BLaER1 (cell line): ENCODE results near the gene SEC14L5.

Experiments used
- H3K27ac ChIP-seq: shearing (Covaris generic); formaldehyde crosslinking; 2 replicates; pipeline ENCODE4 v1.8.1; 2022
- H3K27me3 ChIP-seq: shearing (Covaris generic); formaldehyde crosslinking; 2 replicates; pipeline ENCODE4 v1.8.1; 2022
- H3K36me3 ChIP-seq: shearing (Covaris generic); formaldehyde crosslinking; 2 replicates; pipeline ENCODE4 v1.8.1; 2022
- H3K4me1 ChIP-seq: shearing (Covaris generic); formaldehyde crosslinking; 2 replicates; pipeline ENCODE4 v1.8.1; 2022
- H3K4me2 ChIP-seq: shearing (Covaris generic); formaldehyde crosslinking; 2 replicates; pipeline ENCODE4 v1.8.1; 2022
- H3K4me3 ChIP-seq: shearing (Covaris generic); formaldehyde crosslinking; 2 replicates; pipeline ENCODE4 v1.8.1; 2022
- H3K9ac ChIP-seq: shearing (Covaris generic); formaldehyde crosslinking; 2 replicates; pipeline ENCODE4 v1.8.1; 2022
- H3K9me3 ChIP-seq: shearing (Covaris generic); formaldehyde crosslinking; 2 replicates; pipeline ENCODE4 v1.8.1; 2022
- H4K20me1 ChIP-seq: shearing (Covaris generic); formaldehyde crosslinking; 2 replicates; pipeline ENCODE4 v1.8.1; 2022
- Cebpa-rat ChIP-seq: shearing (Covaris generic); IDR thresholded peaks from 2 replicates; pipeline ENCODE4 v1.8.1; 2022

SEC14L5 gene

GRCh38 chr16:4937782-4938682, 20.1 kb upstream of the SEC14L5 start:
- no peak overlapping the region for H3K9ac ChIP-seq
- H3K4me2 ChIP-seq = no peak overlapping the region
- no peaks in the 10 kb centered on the region for H3K4me1 ChIP-seq
- no peak overlapping the region for H3K27ac ChIP-seq
- H4K20me1 ChIP-seq = peaks cover 16% of the 10 kb centered on the region; the same call in 1 of the 2 replicates
- peaks cover 54% of the 10 kb centered on the region for H3K27me3 ChIP-seq
- no peak for TF ChIP-seq Cebpa-rat
- H3K4me3 ChIP-seq = no peak overlapping the region
- H3K36me3 ChIP-seq = no peaks in the 10 kb centered on the region
- no peaks in the 10 kb centered on the region for H3K9me3 ChIP-seq

- H3K4me2 ChIP-seq = no peak overlapping the region
These were observed 19.5 kb upstream of the SEC14L5 start for GRCh38 chr16:4938683-4939030.

GRCh38 chr16:4940719-4941118, 17.4 kb upstream of the SEC14L5 start:
- no peak for TF ChIP-seq Cebpa-rat
- Histone ChIP-seq H3K9me3 (no peaks in the 10 kb centered on the region), H3K27me3 (peaks cover 36% of the 10 kb centered on the region), H3K4me1 (peaks cover 11% of the 10 kb centered on the region), H3K27ac (no peak overlapping the region), H3K9ac (no peak overlapping the region), H3K4me2 (no peak overlapping the region), H3K4me3 (no peak overlapping the region), H4K20me1 (peaks cover 16% of the 10 kb centered on the region; the same call in 1 of the 2 replicates), H3K36me3 (no peaks in the 10 kb centered on the region)

More at GRCh38 chr16:4938683-4939030, 19.5 kb upstream of the SEC14L5 start:
- Histone ChIP-seq H4K20me1 (peaks cover 16% of the 10 kb centered on the region; the same call in 1 of the 2 replicates), H3K9me3 (no peaks in the 10 kb centered on the region), H3K4me3 (no peak overlapping the region), H3K27me3 (peaks cover 54% of the 10 kb centered on the region), H3K27ac (no peak overlapping the region), H3K36me3 (no peaks in the 10 kb centered on the region), H3K9ac (no peak overlapping the region), H3K4me1 (no peaks in the 10 kb centered on the region)
- TF ChIP-seq Cebpa-rat = no peak

DNA sequence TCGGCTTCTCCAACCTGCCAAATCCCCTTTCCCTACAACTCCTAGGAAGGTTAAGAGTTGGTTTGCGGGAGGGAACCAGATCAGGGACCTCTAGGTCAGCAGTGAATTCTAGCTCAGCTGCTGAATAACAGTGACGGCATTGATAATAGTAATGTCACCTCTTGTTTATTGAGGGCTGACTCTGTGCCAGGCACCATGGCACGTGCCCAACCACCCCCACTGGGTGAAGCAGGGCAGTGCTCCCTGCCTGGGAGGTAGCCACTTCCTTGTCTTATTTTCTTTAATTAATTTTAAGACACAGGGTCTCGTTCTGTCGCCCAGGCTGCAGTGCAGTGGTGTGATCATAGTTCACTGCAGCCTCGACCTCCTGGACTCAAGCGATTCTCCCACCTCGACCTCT, 15.6 kb upstream of the SEC14L5 start:
- Histone ChIP-seq H3K9me3 (no peaks in the 10 kb centered on the region), H3K4me1 (peaks cover 11% of the 10 kb centered on the region), H4K20me1 (peaks cover 8% of the 10 kb centered on the region; the same call in 1 of the 2 replicates), H3K4me3 (no peak overlapping the region), H3K36me3 (no peaks in the 10 kb centered on the region), H3K27ac (no peak overlapping the region), H3K9ac (no peak overlapping the region), H3K27me3 (peaks cover 19% of the 10 kb centered on the region), H3K4me2 (no peak overlapping the region)
- TF ChIP-seq Cebpa-rat = no peak

DNA sequence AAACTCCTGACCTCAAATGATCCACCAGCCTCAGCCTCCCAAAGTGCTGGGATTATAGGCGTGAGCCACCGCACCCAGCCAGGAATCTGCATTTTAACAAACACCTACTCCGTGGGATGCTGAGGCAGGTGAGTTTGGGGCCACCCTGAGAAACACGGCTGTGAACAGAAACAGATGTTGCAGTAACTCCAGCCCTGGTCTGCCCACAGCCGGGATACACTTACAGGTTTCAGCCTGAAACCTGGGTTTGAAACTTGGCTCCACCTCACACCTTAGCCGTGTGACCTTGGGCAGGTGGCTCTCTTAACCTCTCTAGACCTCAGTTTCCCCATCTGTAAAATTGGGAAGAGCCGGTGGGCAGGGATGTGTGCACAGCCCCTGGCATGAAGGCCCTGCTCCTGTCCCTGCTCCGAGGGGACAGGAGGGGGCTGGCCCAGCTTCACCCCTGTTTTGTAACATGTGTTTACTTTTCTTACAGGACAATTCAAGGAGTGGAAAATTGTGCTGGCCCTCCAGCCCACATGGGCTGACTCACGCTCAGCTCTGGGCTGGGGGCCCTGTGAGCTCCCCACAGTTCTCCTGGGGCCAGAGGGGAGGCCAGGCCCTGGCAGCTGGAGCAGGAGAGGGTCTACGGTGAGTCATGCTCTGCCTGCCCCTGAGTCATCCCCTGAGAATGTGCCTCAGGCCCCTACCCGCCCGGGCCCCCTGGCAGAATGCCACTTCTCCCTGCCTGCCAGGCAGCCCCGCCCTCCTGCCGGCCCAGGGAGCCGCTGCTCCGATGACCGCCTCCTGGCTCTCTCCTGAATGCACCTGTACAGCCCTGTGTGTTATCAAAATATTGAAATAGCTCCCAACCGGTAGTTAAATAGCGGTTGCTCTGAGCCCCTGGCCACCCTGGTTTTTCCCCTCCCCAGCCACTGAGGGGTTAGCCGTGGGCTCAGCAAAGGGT, 13.5 kb upstream of the SEC14L5 start:
- H3K36me3 ChIP-seq = no peaks in the 10 kb centered on the region
- no peak for TF ChIP-seq Cebpa-rat
- H3K4me3 ChIP-seq = no peak overlapping the region
- no peaks in the 10 kb centered on the region for H3K27me3 ChIP-seq
- no peaks in the 10 kb centered on the region for H3K9me3 ChIP-seq
- no peaks in the 10 kb centered on the region; the same call in 1 of the 2 replicates for H4K20me1 ChIP-seq
- H3K4me1 ChIP-seq = peaks cover 11% of the 10 kb centered on the region
- H3K9ac ChIP-seq = peak overlapping the region; percentile 31; the same call in 1 of the 2 replicates
- H3K27ac ChIP-seq = no peak overlapping the region
- peak overlapping the region; percentile 54 for H3K4me2 ChIP-seq

DNA sequence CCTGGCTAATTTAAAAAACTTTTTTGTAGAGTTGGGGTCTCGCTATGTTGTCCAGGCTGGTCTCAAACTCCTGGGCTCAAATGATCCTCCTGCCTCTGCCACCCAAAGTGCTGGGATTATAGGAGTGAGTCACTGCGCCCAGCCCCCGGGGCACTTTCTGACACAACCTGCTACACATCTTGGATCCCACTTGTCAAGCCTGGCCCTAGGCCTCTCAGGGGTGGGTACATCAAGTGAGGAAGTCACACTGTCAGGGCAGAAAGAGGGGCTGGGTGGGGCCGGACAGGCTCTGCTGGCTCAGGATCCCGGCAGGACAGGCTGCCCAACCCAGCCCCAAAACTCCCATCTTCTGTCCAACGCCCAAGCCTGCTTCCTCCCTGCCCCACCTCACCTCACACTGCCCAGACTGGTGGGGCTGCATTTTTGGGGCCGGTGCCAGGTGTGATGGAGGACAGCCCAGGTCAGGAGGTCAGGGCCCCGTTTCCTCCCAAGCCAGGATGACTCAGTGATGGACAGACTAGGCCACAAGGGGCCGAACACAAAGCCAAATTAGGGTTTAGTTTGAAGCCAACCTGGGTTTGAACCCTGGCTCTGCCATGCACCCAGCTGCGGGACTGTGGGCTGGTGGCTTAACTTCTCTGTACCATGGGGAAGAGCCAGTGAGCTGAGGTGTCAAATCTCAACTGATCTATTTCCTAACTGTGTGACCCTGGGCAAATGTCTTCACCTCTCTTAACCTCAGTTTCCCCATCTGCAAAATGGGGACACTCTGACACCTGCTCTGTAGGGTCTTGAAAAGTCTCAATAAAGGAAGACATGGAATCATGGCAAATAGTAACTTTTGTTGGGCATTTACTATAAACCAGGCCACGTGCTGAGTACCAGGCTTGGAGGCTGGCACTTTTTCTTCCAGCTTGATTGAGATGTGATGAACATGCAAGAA, 12.3 kb upstream of the SEC14L5 start:
- TF ChIP-seq Cebpa-rat = no peak
- no peak overlapping the region for H3K27ac ChIP-seq
- no peaks in the 10 kb centered on the region for H3K9me3 ChIP-seq
- no peak overlapping the region for H3K4me2 ChIP-seq
- H3K27me3 ChIP-seq = no peaks in the 10 kb centered on the region
- H3K36me3 ChIP-seq = no peaks in the 10 kb centered on the region
- H4K20me1 ChIP-seq = no peaks in the 10 kb centered on the region; the same call in 1 of the 2 replicates
- H3K4me1 ChIP-seq = peaks cover 11% of the 10 kb centered on the region
- H3K4me3 ChIP-seq = no peak overlapping the region
- no peak overlapping the region for H3K9ac ChIP-seq

DNA sequence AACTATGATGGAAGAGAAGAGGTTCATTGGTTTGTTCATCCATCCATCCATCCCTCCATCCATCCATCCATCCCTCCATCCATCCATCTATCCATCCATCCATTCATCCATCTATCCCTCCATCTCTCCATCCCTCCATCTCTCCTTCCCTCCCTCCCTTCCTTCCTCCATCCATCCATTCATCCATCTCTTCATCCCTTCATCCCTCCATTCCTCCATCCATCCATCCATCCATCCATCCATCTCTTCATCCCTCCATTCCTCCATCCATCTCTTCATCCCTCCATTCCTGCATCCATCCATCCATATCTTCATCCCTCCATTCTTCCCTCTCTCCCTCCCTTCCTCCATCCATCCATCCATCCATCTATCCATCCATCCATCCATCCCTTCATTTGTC, 11.2 kb upstream of the SEC14L5 start:
- Histone ChIP-seq H3K27me3 (no peaks in the 10 kb centered on the region), H4K20me1 (no peaks in the 10 kb centered on the region; the same call in 1 of the 2 replicates), H3K27ac (no peak overlapping the region), H3K4me1 (peaks cover 11% of the 10 kb centered on the region), H3K4me3 (no peak overlapping the region), H3K9me3 (no peaks in the 10 kb centered on the region), H3K36me3 (no peaks in the 10 kb centered on the region), H3K4me2 (no peak overlapping the region), H3K9ac (no peak overlapping the region)
- no peak for TF ChIP-seq Cebpa-rat

DNA sequence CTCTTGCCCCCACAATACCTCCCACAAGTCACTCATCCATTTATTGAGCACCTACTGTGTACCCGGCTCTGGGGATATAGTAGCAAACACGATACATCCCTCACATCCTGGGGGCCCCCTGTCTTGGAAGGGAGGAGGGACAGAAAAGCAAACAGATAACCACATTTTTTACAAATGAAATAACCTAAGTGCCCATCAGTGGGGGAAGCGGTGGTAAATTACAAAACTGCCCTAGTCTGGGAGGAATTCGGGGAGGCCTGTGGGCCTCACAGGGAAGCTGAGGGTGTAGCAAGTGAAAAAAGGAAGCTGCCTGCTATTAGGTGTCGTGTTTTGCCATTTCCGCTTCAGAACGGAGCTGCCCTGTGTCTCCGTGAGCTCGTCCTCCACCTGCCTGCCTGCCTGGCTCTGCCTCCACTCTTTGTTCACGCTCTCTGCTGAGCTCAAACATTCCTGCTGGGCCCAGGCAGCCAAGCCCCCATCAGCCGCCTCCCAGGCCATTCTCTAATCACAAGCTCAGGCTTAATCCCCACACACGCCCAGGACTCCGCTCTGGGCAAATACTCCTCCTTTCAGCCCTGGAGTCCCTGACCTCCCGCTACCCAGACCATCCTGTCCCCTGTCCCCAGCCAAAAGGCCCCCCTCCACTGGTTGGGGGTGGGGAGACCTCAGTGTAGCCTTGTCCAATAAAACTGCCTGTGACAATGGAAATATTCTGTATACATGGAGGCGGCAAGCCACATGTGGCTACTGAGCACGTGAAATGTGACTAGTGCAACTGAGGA, 10.2 kb upstream of the SEC14L5 start:
- H3K27ac ChIP-seq = no peak overlapping the region
- H3K27me3 ChIP-seq = no peaks in the 10 kb centered on the region
- H3K4me3 ChIP-seq = no peak overlapping the region
- H3K9me3 ChIP-seq = no peaks in the 10 kb centered on the region
- no peaks in the 10 kb centered on the region; the same call in 1 of the 2 replicates for H4K20me1 ChIP-seq
- H3K36me3 ChIP-seq = no peaks in the 10 kb centered on the region
- no peak overlapping the region for H3K9ac ChIP-seq
- no peak for TF ChIP-seq Cebpa-rat
- peaks cover 11% of the 10 kb centered on the region for H3K4me1 ChIP-seq
- H3K4me2 ChIP-seq = no peak overlapping the region
